PC-3 (cell line): ENCODE data around the gene FAM149A. TPM values are rescaled to one million over a fixed set of nuclear protein-coding genes. Genes with fewer than 3 reads are reported as not detected.

Experiments
- ATAC-seq: fragments of 200-7000 bp; cut with Tn5 transposase; 2 replicates; pipeline ENCODE4 v1.9.1; 2020; ENCODE audit warnings: mild to moderate bottlenecking, moderate library complexity
- BruUV-seq: library from RNA; stranded (reverse); fragments of 400-500 nt; replicated peaks from 2 replicates; lab custom pipeline; 2021; lab: Mats Ljungman, UMichigan
- CTCF ChIA-PET: fragments of 300-600 bp; sonication (Branson Sonifier 250); formaldehyde crosslinking; loops from one replicate; lab custom pipeline; 2022; ENCODE audit warnings: antibody characterized with exemption; lab: Charles Lee
- POLR2A ChIA-PET: fragments of 300-600 bp; sonication (Branson Sonifier 250); formaldehyde crosslinking; loops from one replicate; lab custom pipeline; 2022; ENCODE audit warnings: antibody characterized with exemption; ENCODE audit not compliant: unreplicated experiment; lab: Charles Lee
- DNase-seq: peaks from one replicate; pipeline ENCODE4 v3.0.0-alpha.2; 2015
- H2AFZ ChIP-seq: fragments of 300-600 bp; sonication (generic); 2 replicates; pipeline ENCODE4 v1.6.0; 2016; ENCODE audit warnings: antibody characterized with exemption, low read length
- H3F3A ChIP-seq: fragments of 300-600 bp; sonication (generic); one replicate; pipeline ENCODE4 v1.6.0; 2017; ENCODE audit warnings: antibody characterized with exemption, low read length, control low read depth, mild to moderate bottlenecking; ENCODE audit not compliant: unreplicated experiment
- H3K27ac ChIP-seq: fragments of 300-600 bp; sonication (generic); 2 replicates; pipeline ENCODE4 v1.5.1; 2016; ENCODE audit warnings: mild to moderate bottlenecking, low read length
- H3K27me3 ChIP-seq: fragments of 300-600 bp; sonication (generic); 2 replicates; pipeline ENCODE4 v1.6.1; 2016; ENCODE audit warnings: low read length, mixed read lengths
- H3K36me3 ChIP-seq: fragments of 300-600 bp; sonication (generic); 2 replicates; pipeline ENCODE4 v1.6.1; 2016; ENCODE audit warnings: low read depth, mixed run types, low read length, mixed read lengths
- H3K4me1 ChIP-seq: fragments of 300-600 bp; sonication (generic); 2 replicates; pipeline ENCODE4 v1.5.1; 2016; ENCODE audit warnings: low read length; ENCODE audit not compliant: insufficient read depth
- H3K4me2 ChIP-seq: fragments of 300-600 bp; sonication (generic); 2 replicates; pipeline ENCODE4 v1.6.0; 2016; ENCODE audit warnings: low read length
- H3K4me3 ChIP-seq: fragments of 300-600 bp; sonication (generic); 2 replicates; pipeline ENCODE4 v1.5.1; 2016; ENCODE audit warnings: mild to moderate bottlenecking, low read length, mixed read lengths
- H3K79me2 ChIP-seq: fragments of 300-600 bp; sonication (generic); 2 replicates; pipeline ENCODE4 v1.6.1; 2017; ENCODE audit warnings: low read length, mixed read lengths
- H3K9ac ChIP-seq: fragments of 300-600 bp; sonication (generic); 2 replicates; pipeline ENCODE4 v1.6.0; 2016; ENCODE audit warnings: mild to moderate bottlenecking, low read length
- H3K9me2 ChIP-seq: fragments of 300-600 bp; sonication (generic); replicated peaks from 2 replicates; pipeline ENCODE4 v1.6.1; 2016; ENCODE audit warnings: mixed run types, low read length, mixed read lengths
- H3K9me3 ChIP-seq: fragments of 300-600 bp; sonication (generic); 2 replicates; pipeline ENCODE4 v1.6.1; 2016; ENCODE audit warnings: low read length, mixed read lengths
- H4K20me1 ChIP-seq: fragments of 300-600 bp; sonication (generic); 2 replicates; pipeline ENCODE4 v1.6.1; 2016; ENCODE audit warnings: low read length, mixed read lengths
- CTCF ChIP-seq: fragments of 300-600 bp; sonication (generic); conservative IDR thresholded peaks from 2 replicates; pipeline ENCODE4 v1.5.1; 2017; ENCODE audit warnings: antibody characterized with exemption, low read depth, mild to moderate bottlenecking, low read length
- EZH2 ChIP-seq: fragments of 300-600 bp; sonication (generic); IDR thresholded peaks from one replicate; pipeline ENCODE4 v1.6.1; 2017; ENCODE audit warnings: antibody characterized with exemption, mild to moderate bottlenecking, low read length; ENCODE audit not compliant: unreplicated experiment
- EZH2phosphoT487 ChIP-seq: fragments of 300-600 bp; sonication (generic); IDR thresholded peaks from 2 replicates; pipeline ENCODE4 v1.6.1; 2018; ENCODE audit warnings: mild to moderate bottlenecking, antibody characterized with exemption, low read length, borderline replicate concordance
- intact Hi-C: fragments of 100-400 bp; cut with micrococcal nuclease; formaldehyde crosslinking; loops from 2 replicates; pipeline ENCODE4 v1.9.0; 2023
- total RNA-seq: library from RNA; depleted of rRNA; stranded (reverse); fragments of >200 nt; gene quantifications from 2 replicates; pipeline ENCODE4 v1.2.3, GENCODE V29; 2014

FAM149A gene
- total RNA-seq, 1 experiment from 2014 or later = 0.22 TPM

DNA sequence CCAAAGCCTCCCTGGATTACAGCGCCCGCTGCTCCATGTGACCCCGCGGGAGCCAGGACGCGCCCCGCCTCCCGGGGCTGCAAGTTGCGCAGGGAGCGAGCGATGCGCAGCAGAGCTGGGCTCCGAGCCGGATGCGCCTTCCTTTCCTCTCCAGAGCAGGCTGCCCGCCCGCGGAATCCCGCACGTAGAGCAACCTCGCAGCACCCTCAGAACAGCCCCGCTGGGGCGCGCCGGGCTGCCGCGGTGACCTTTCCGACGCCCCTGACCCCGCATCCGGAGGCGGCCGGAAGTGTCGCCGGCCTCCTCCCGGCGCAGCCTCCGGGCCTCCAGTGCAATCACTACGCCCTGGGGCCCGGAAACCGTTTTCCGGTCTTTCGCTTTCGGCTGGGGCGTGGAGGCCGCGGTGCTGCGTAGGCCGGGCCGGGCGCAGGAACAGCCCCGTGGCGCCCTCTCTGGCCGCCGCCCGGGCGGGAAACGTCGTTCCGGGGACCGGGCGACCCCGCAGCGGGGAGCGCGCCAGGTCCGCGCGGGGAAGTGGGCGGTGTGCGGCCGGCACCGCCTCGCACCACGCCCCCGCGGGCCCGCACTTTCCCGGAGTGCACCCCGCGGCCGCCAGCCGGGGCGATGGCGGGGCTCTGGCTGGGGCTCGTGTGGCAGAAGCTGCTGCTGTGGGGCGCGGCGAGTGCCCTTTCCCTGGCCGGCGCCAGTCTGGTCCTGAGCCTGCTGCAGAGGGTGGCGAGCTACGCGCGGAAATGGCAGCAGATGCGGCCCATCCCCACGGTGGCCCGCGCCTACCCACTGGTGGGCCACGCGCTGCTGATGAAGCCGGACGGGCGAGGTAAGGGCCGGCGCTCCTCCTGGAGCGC is 86.9 kb downstream of the FAM149A start, which contains the start of gene CYP4V2:
TSS of gene CYP4V2 (plus strand) at position 368 of the 866 bp plus-strand sequence. CDS start at position 625, 257 bp downstream.
- Histone ChIP-seq H3K27me3 (no peaks in the 10 kb centered on the region; the same call in 1 of the 2 replicates), H3F3A (no peaks in the 10 kb centered on the region), H3K4me1 (no peaks in the 10 kb centered on the region; the same call in 1 of the 2 replicates), H3K4me2 (peak within 1 kb of the TSS; percentile 91), H3K27ac (no peak within 1 kb of the TSS), H3K4me3 (peak within 1 kb of the TSS; percentile 75), H3K9me2 (no peaks in the 10 kb centered on the region), H3K36me3 (no peaks in the 10 kb centered on the region), H3K9ac (peak within 1 kb of the TSS; percentile 8; the same call in 1 of the 2 replicates), H3K79me2 (no peaks in the 10 kb centered on the region), H3K9me3 (no peaks in the 10 kb centered on the region), H4K20me1 (no peaks in the 10 kb centered on the region), H2AFZ (peak within 1 kb of the TSS; percentile 95)
- CTCF ChIA-PET = no interaction called here
- intact Hi-C loops = no loop called here
- no TSS peak for BruUV-seq
- ATAC-seq (peak; percentile 75), DNase-seq (peak; percentile 41)
- no peak for TF ChIP-seq EZH2
- no peak for TF ChIP-seq EZH2phosphoT487
- no peak; the same call in 1 of the 2 replicates for TF ChIP-seq CTCF
- POLR2A ChIA-PET = no interaction called here

DNA sequence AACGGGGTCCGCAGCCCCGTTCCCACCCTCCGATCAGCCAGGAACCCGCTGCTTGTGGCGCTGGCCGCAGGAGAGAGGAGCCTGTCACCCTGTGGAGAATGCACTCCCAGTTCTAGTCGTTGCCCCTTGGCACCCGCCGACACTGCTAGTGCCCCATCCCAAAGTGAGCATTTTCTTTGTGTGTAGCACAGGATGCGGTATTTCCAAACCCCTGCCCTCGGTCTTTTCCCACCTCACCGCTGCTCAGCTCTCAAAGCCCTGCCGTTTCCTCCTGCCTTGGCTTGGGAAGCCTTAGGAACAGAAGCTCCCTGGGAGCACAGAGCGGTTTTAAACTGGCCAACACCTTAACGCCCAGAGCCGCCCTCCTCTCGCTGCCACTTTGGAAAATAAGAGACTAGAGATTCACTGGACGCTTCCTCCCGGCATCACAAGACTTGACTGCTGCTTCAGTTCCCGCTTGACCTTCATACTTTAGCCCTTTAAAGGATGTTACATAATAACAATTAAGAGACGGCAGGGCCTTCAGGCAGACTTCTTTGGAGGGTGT is 87.6 kb downstream of the FAM149A start:
- Histone ChIP-seq H3K79me2 (no peaks in the 10 kb centered on the region), H3K9ac (0 out of 2 replicates have a peak overlapping the region, but pooled peaks have one; percentile 6), H2AFZ (peak overlapping the region; percentile 95), H3K4me3 (peak overlapping the region; percentile 75), H3F3A (no peaks in the 10 kb centered on the region), H3K27me3 (no peaks in the 10 kb centered on the region; the same call in 1 of the 2 replicates), H3K4me2 (peak overlapping the region; percentile 91), H3K36me3 (no peaks in the 10 kb centered on the region), H3K27ac (no peak overlapping the region), H3K4me1 (no peaks in the 10 kb centered on the region; the same call in 1 of the 2 replicates), H3K9me3 (no peaks in the 10 kb centered on the region), H4K20me1 (no peaks in the 10 kb centered on the region), H3K9me2 (no peaks in the 10 kb centered on the region)
- no peak for TF ChIP-seq EZH2
- no peak for TF ChIP-seq CTCF
- no peak for TF ChIP-seq EZH2phosphoT487
- ATAC-seq = peak; percentile 21
- peak; percentile 6 for DNase-seq
- POLR2A ChIA-PET = no interaction called here
- intact Hi-C loops = no loop called here
- BruUV-seq = no TSS peak
- CTCF ChIA-PET = no interaction called here
